Measurements from ENCODE around the gene EXOSC5.

GRCh38 chr19:41398050-41398418, 875 bp upstream of the EXOSC5 start:
- TF ChIP-seq CTCF (conservative IDR thresholded peaks at IDR 0.05; ENCODE audit: low read depth, low read length) (no peak), EZH2 (IDR thresholded peaks at IDR 0.05; ENCODE audit: borderline replicate concordance, low read depth, low read length, poor library complexity, severe bottlenecking) (no peak)
